Ovary (tissue), 3 donors: Measurements from ENCODE around the gene PHKA1.

Source experiments
- CTCF ChIP-seq, 3 donors: fragments of 450-650 bp in 2 of 3; fragments of 200-600 bp in 1 of 3; IDR thresholded peaks; one replicate each; pipeline versions ENCODE4 v1.5.1 to v1.8.0; 2016 to 2022; ENCODE audit warnings: antibody characterized with exemption in 3 of 3, mild to moderate bottlenecking in 1 of 3
- EP300 ChIP-seq: sonication (generic); formaldehyde crosslinking; IDR thresholded peaks from one replicate; pipeline ENCODE4 v1.6.1; 2017; ENCODE audit warnings: antibody characterized with exemption
- donor health status: DM: no; HTN: no; CAD: no.

GRCh38 chrX:72683631-72684030, 30.5 kb downstream of the PHKA1 start:
- TF ChIP-seq CTCF (IDR thresholded peaks at IDR 0.05) (no peak), EP300 (no peak)
